GM18873 (cell line): ENCODE data around the gene TRMT6.

Source experiments
- ATAC-seq: cut with Tn5 transposase; IDR thresholded peaks from one replicate; pipeline ENCODE4 v1.9.1; 2021; ENCODE audit warnings: mild to moderate bottlenecking, moderate library complexity, moderate number of reproducible peaks; ENCODE audit not compliant: unreplicated experiment, low FRiP score

TRMT6 gene

GRCh38 chr20:5950271-5951031, at the start of gene TRMT6, which contains the start of gene MCM8:
TSS of gene TRMT6 (minus strand) at chr20:5950533. CDS start at chr20:5950405, 128 bp downstream.
TSS of gene MCM8 (plus strand) at chr20:5950652. CDS start at chr20:5952016, 1,364 bp downstream.
- peak; percentile 90 for ATAC-seq

GRCh38 chr20:5999783-6000182, 49.5 kb upstream of the TRMT6 start:
- ATAC-seq: no peak

GRCh38 chr20:5996765-5997164, 46.4 kb upstream of the TRMT6 start:
- no peak for ATAC-seq

GRCh38 chr20:5991623-5992441, 41.5 kb upstream of the TRMT6 start:
- no peak for ATAC-seq

- no peak for ATAC-seq
Measured at GRCh38 chr20:5990946-5991345, 40.6 kb upstream of the TRMT6 start.

GRCh38 chr20:5989539-5989938, 39.2 kb upstream of the TRMT6 start:
- ATAC-seq: no peak

- no peak for ATAC-seq
Measured at GRCh38 chr20:5987383-5987782, 37.0 kb upstream of the TRMT6 start.

GRCh38 chr20:5980720-5981538, 30.6 kb upstream of the TRMT6 start:
- ATAC-seq: no peak

- ATAC-seq: no peak
Measured at GRCh38 chr20:5979801-5980200, 29.5 kb upstream of the TRMT6 start.

- ATAC-seq: no peak
Measured at GRCh38 chr20:5977975-5978374, 27.6 kb upstream of the TRMT6 start.

GRCh38 chr20:5977223-5977622, 26.9 kb upstream of the TRMT6 start:
- ATAC-seq: no peak

- ATAC-seq: no peak
Measured at GRCh38 chr20:5975778-5976177, 25.4 kb upstream of the TRMT6 start.

GRCh38 chr20:5974531-5974930, 24.2 kb upstream of the TRMT6 start:
- no peak for ATAC-seq

- no peak for ATAC-seq
Measured at GRCh38 chr20:5973971-5974370, 23.6 kb upstream of the TRMT6 start.

GRCh38 chr20:5973172-5973571, 22.8 kb upstream of the TRMT6 start:
- ATAC-seq: no peak

- ATAC-seq: no peak
Measured at GRCh38 chr20:5971203-5971602, 20.9 kb upstream of the TRMT6 start.

- ATAC-seq: no peak
Measured at GRCh38 chr20:5970381-5970780, 20.0 kb upstream of the TRMT6 start.

- no peak for ATAC-seq
Measured at GRCh38 chr20:5969940-5970339, 19.6 kb upstream of the TRMT6 start.

- no peak for ATAC-seq
Measured at GRCh38 chr20:5969348-5969935, 19.1 kb upstream of the TRMT6 start.

GRCh38 chr20:5968462-5968861, 18.1 kb upstream of the TRMT6 start:
- ATAC-seq: no peak
